Endothelial cell (in vitro differentiated cells): Measurements from ENCODE around the gene SP140. TPM values are rescaled to one million over a fixed set of nuclear protein-coding genes. Genes with fewer than 3 reads are reported as not detected.
"Not testable (repeated sequence)": the region's sequence is repeated elsewhere in the genome, so short reads cannot be mapped to it uniquely, and the experiment has no call there.

ENCODE experiments used
- DNase-seq: peaks from one replicate; pipeline ENCODE4 v3.0.0; 2021; ENCODE audit warnings: low spot score
- H3K27ac Mint-ChIP-seq: one replicate; pipeline ENCODE4 v1.8.0; 2021; ENCODE audit warnings: mixed read lengths, inconsistent platforms; ENCODE audit not compliant: unreplicated experiment
- H3K27me3 Mint-ChIP-seq: one replicate; pipeline ENCODE4 v1.8.0; 2021; ENCODE audit warnings: mild to moderate bottlenecking, moderate library complexity, mixed read lengths, inconsistent platforms; ENCODE audit not compliant: unreplicated experiment
- H3K36me3 Mint-ChIP-seq: one replicate; pipeline ENCODE4 v1.8.0; 2021; ENCODE audit warnings: mild to moderate bottlenecking, low read depth, mixed read lengths, inconsistent platforms; ENCODE audit not compliant: unreplicated experiment
- H3K4me1 Mint-ChIP-seq: one replicate; pipeline ENCODE4 v1.8.0; 2021; ENCODE audit warnings: mild to moderate bottlenecking, mixed read lengths, inconsistent platforms; ENCODE audit not compliant: unreplicated experiment
- H3K4me3 Mint-ChIP-seq: one replicate; pipeline ENCODE4 v1.8.0; 2021; ENCODE audit warnings: mild to moderate bottlenecking, mixed read lengths, inconsistent platforms; ENCODE audit not compliant: unreplicated experiment
- H3K9me3 Mint-ChIP-seq: one replicate; pipeline ENCODE4 v1.8.0; 2021; ENCODE audit warnings: mixed read lengths, inconsistent platforms; ENCODE audit not compliant: unreplicated experiment
- CTCF ChIP-seq: fragments of 200-600 bp; sonication (generic); IDR thresholded peaks from one replicate; pipeline ENCODE4 v1.5.0; 2021; ENCODE audit warnings: antibody characterized with exemption; ENCODE audit not compliant: unreplicated experiment
- total RNA-seq: library from RNA; stranded (reverse); fragmentation: NEBNext Ultra II Directional; extraction: Animal tissue kit (Norgen Biotek cat#: 25700); gene quantifications from one replicate; pipeline ENCODE4 v1.2.1, GENCODE V29; 2021; ENCODE audit not compliant: unreplicated experiment

SP140 gene
- total RNA-seq, 1 donor from 2014 or later = not detected

DNA sequence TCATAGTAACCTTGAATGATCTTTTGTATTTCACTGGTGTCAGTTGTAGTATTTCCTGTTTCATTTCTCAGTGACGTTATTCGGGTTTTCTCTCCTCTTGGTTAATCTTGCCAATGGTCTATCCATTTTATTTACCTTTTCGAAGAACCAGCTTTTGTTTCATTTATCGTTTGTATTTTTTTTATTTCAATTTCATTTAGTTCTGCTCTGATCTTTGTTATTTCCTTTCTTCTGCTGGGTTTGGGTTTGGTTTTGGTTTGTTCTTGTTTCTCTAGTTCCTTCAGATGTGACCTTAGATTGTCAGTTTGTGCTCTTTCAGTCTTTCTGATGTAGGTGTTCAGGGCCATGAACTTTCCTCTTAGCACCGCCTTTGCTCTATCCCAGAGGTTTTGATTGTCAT is 36.7 kb downstream of the SP140 start:
- Mint-ChIP-seq H3K4me3 (no peak overlapping the region), H3K4me1 (no peaks in the 10 kb centered on the region), H3K27ac (no peak overlapping the region), H3K36me3 (no peaks in the 10 kb centered on the region), H3K9me3 (no peaks in the 10 kb centered on the region), H3K27me3 (peaks cover 1% of the 10 kb centered on the region)
- no peak for TF ChIP-seq CTCF
- DNase-seq = no peak

DNA sequence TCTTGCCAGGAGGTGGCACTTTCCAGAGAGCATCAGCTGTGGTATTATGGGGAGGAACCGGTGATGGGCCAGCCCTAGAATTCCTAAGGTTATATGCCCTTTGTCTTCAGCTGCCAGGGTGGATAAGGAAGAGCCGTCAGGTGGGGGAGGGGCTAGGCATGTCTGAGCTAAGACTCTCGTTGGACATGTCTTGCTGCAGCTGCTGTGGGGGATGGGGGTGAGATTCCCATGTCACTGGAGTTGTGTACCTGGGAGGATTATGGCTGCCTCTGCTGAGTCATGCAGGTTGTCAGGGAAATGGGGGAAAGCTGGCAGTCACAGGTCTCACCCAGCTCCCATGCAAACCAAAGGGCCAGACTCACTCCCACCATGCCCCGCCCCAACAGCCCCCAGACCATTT is 39.4 kb downstream of the SP140 start:
- H3K27me3 Mint-ChIP-seq, H3K4me1 Mint-ChIP-seq, DNase-seq, H3K9me3 Mint-ChIP-seq, H3K4me3 Mint-ChIP-seq, H3K27ac Mint-ChIP-seq, H3K36me3 Mint-ChIP-seq: not testable (repeated sequence)

DNA sequence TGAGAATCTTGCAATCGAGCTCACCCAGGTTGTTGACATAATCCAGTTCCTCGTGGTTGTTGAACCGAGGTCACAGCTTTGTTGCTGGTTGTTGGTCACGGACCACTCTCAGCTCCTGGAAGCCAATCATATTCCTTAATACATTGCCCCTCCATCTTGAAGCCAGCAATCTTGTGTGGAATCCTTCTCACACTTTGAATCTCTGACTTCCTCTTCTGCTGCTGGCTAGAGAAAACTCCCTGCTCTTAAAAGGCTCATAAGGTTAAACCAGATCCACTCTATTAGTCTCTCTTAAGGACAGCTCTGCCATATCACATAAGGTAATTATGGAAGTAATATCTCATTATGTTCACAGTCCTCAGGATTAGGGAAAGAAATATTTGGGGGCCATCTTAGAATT is 41.1 kb downstream of the SP140 start:
- H3K9me3 Mint-ChIP-seq = no peaks in the 10 kb centered on the region
- H3K36me3 Mint-ChIP-seq = no peaks in the 10 kb centered on the region
- no peak for TF ChIP-seq CTCF
- DNase-seq = no peak
- no peaks in the 10 kb centered on the region for H3K4me1 Mint-ChIP-seq
- no peak overlapping the region for H3K4me3 Mint-ChIP-seq
- no peaks in the 10 kb centered on the region for H3K27me3 Mint-ChIP-seq
- H3K27ac Mint-ChIP-seq = no peak overlapping the region

- Mint-ChIP-seq H3K4me1 (no peaks in the 10 kb centered on the region), H3K27me3 (no peaks in the 10 kb centered on the region), H3K27ac (no peak overlapping the region), H3K36me3 (no peaks in the 10 kb centered on the region), H3K4me3 (no peak overlapping the region), H3K9me3 (no peaks in the 10 kb centered on the region)
- TF ChIP-seq CTCF = no peak
- no peak for DNase-seq
These were observed 41.5 kb downstream of the SP140 start for GRCh38 chr2:230267059-230267458.

DNA sequence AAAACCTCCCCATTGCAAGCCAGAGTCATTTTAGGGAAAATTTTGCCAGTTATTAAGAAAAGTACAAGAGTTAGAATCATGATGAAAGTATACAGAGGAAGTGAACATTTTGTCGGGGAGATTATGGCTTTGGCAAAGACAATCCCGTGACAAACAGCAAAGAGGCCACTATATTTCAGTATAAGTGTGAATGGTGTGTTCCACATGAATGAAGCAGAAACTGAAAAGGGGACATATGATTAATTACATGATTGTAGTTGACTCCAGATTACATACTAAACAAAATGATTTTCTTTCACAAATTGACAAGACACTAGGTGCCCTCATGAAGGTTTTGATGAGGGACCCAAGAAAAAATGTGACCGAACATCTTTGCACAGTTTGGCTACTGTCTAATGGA is 42.0 kb downstream of the SP140 start:
- Mint-ChIP-seq H3K9me3 (no peaks in the 10 kb centered on the region), H3K4me3 (no peak overlapping the region), H3K27ac (no peak overlapping the region), H3K4me1 (no peaks in the 10 kb centered on the region), H3K36me3 (no peaks in the 10 kb centered on the region), H3K27me3 (no peaks in the 10 kb centered on the region)
- no peak for DNase-seq
- TF ChIP-seq CTCF = no peak
